Transverse colon (tissue), 4 donors: ENCODE data around the gene C2orf49. TPM values are rescaled to one million over a fixed set of nuclear protein-coding genes. Genes with fewer than 3 reads are reported as not detected.

ENCODE experiments used
- DNase-seq: peaks from one replicate; pipeline ENCODE4 v3.0.0-alpha.2; 2019
- H3K27ac ChIP-seq, 4 donors: fragments of 200-600 bp; sonication (generic); 2 replicates each; pipeline ENCODE4 v1.5.1; 2016 to 2018; ENCODE audit warnings: inconsistent platforms in 4 of 4
- H3K27me3 ChIP-seq: fragments of 200-600 bp; sonication (generic); 2 replicates; pipeline ENCODE4 v1.5.1; 2017; ENCODE audit warnings: inconsistent platforms
- H3K36me3 ChIP-seq, 4 donors: fragments of 200-600 bp; sonication (generic); 2 replicates each; pipeline ENCODE4 v1.5.1; 2017 to 2019; ENCODE audit warnings: inconsistent platforms in 4 of 4
- H3K4me1 ChIP-seq, 4 donors: fragments of 200-600 bp; sonication (generic); 2 replicates each; pipeline ENCODE4 v1.5.1; 2017 to 2020; ENCODE audit warnings: inconsistent platforms in 4 of 4
- H3K4me3 ChIP-seq, 4 donors: fragments of 200-600 bp; sonication (generic); 1 replicate in 1 of 4; 2 replicates in 3 of 4; pipeline versions ENCODE4 v1.5.1 to v1.6.1; 2017 to 2019; ENCODE audit warnings: inconsistent platforms in 4 of 4
- H3K9me3 ChIP-seq, 2 donors: fragments of 200-600 bp; sonication (generic); 2 replicates each; pipeline ENCODE4 v1.5.1; 2017 to 2019; ENCODE audit warnings: inconsistent platforms in 2 of 2
- CTCF ChIP-seq, 5 experiments: fragments of 200-600 bp in 3 of 5; fragments of 450-650 bp in 2 of 5; sonication (generic) in 3 of 5; IDR thresholded peaks; 1 replicate in 2 of 5; 2 replicates in 3 of 5; pipeline ENCODE4 v1.5.1; 2016 to 2017; ENCODE audit warnings: antibody characterized with exemption in 5 of 5, inconsistent platforms in 3 of 5, mild to moderate bottlenecking in 2 of 5, moderate library complexity in 1 of 5
- EP300 ChIP-seq: sonication (generic); formaldehyde crosslinking; IDR thresholded peaks from one replicate; pipeline ENCODE4 v1.6.1; 2017; ENCODE audit warnings: antibody characterized with exemption, low read depth
- POLR2A ChIP-seq: fragments of 450-650 bp; IDR thresholded peaks from one replicate; pipeline ENCODE4 v1.6.1; 2016; ENCODE audit warnings: antibody characterized with exemption, mild to moderate bottlenecking, moderate library complexity
- POLR2AphosphoS5 ChIP-seq, 3 donors: sonication (generic); formaldehyde crosslinking; IDR thresholded peaks; one replicate each; pipeline ENCODE4 v1.6.1; 2016; ENCODE audit warnings: antibody characterized with exemption in 3 of 3
- WGBS, 2 donors: methylation state at CpG; one replicate each; pipeline ENCODE4 v1.1.5; 2018; ENCODE audit warnings: low coverage in 1 of 2; 5-methylcytosine and 5-hydroxymethylcytosine counted together
- in situ Hi-C, 4 donors: fragments of 200-750 bp; cut with MboI; loops; one replicate each; pipeline versions ENCODE4 v1.15.0 to v1.15.1; 2017; ENCODE audit warnings: low sequenced_read_pairs in 3 of 4, low pct_ligation_motif_present in 1 of 4, low pct_unique_long_range_greater_than_20kb in 1 of 4
- intact Hi-C: fragments of 100-400 bp; cut with DNase I; formaldehyde crosslinking; loops from one replicate; pipeline ENCODE4 v1.15.1; 2023; ENCODE audit warnings: low total_unique reads
- total RNA-seq, 4 donors: library from RNA; depleted of rRNA; stranded (reverse); fragments of >200 nt; gene quantifications; one replicate each; pipeline ENCODE4 v1.1.0, GENCODE V29; 2016

The C2orf49 gene
- total RNA-seq, 4 donors from 2014 or later = 1.8 to 17.6 (median 14.5) TPM

- DNase-seq = no peak
- in situ Hi-C loops = no loop called here
- Histone ChIP-seq H3K27ac (no peak overlapping the region), H3K4me1 (peaks cover 0 to 2% (median 0%) of the 10 kb centered on the region in 4 donors), H3K27me3 (no peaks in the 10 kb centered on the region), H3K36me3 (peaks cover 0 to 6% (median 0%) of the 10 kb centered on the region in 4 donors), H3K4me3 (no peak overlapping the region), H3K9me3 (no peaks in the 10 kb centered on the region)
- 67 to 86% methylated on average over 3 to 7 of the region's 7 CpGs for WGBS, 2 donors
- intact Hi-C loops = no loop called here
- TF ChIP-seq POLR2AphosphoS5 (IDR thresholded peaks at IDR 0.05) (no peak), POLR2A (no peak), CTCF (IDR thresholded peaks at IDR 0.05) (no peak), EP300 (no peak)
Observed at GRCh38 chr2:105307146-105307545, 30.2 kb upstream of the C2orf49 start.

DNA sequence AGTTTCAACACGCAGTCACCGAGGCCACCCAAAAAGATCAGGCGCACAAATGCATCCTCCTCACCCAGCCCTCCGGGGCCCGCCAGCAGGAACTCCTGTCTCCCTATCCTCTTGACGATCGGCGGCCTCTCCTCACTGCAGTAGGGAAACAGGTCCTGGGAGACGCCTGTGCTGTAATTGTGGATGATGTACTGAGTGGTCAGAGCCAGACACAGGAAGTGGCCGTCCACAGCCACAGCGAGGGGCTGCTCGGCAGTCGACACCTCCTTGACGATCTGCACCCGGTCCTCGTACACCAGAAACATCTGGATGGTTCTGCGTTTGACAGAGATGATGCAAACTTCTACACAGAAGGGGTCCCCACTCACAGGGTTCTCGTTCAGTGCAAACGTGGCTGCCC, 29.8 kb upstream of the C2orf49 start:
- H3K4me3 ChIP-seq = no peak overlapping the region
- no peak overlapping the region for H3K27ac ChIP-seq
- in situ Hi-C loops = no loop called here
- TF ChIP-seq POLR2A = no peak
- no peak for TF ChIP-seq CTCF (IDR thresholded peaks at IDR 0.05)
- no peak for TF ChIP-seq EP300
- TF ChIP-seq POLR2AphosphoS5 (IDR thresholded peaks at IDR 0.05) = no peak
- peaks cover 0 to 6% (median 0%) of the 10 kb centered on the region in 4 donors for H3K36me3 ChIP-seq
- no peaks in the 10 kb centered on the region for H3K9me3 ChIP-seq
- peaks cover 0 to 6% (median 0%) of the 10 kb centered on the region in 4 donors for H3K4me1 ChIP-seq
- intact Hi-C loops = no loop called here
- no peak for DNase-seq
- WGBS, 2 donors = 92 to 100% methylated on average over 2 to 19 of the region's 19 CpGs
- H3K27me3 ChIP-seq = no peaks in the 10 kb centered on the region

DNA sequence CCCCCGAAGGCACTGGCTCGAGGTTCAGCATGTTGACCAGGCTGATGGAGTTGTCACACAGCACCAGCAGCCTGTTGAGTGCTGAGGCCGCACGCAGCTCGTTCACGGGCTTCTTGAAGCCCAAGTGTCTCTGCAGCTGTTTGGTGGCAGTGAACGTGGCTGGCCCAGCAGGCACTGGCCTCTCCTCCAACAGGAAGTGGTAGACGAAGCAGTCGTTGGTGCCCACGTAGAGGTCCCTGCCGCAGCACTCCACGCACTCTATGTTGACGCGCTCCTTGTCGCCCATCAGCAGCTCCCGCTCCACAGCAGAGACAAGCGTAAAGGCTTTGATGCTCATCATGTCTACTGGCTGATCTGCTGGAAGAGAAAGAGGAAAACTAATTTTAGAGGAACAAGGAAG, 29.4 kb upstream of the C2orf49 start:
- 96% methylated on average over 14 of the region's 17 CpGs; no CpG with 5 or more reads in 1 of the 2 donors for WGBS, 2 donors
- H3K4me1 ChIP-seq = peaks cover 0 to 6% (median 0%) of the 10 kb centered on the region in 4 donors
- H3K4me3 ChIP-seq = no peak overlapping the region
- TF ChIP-seq CTCF (IDR thresholded peaks at IDR 0.05) (no peak), POLR2A (no peak), POLR2AphosphoS5 (IDR thresholded peaks at IDR 0.05) (no peak), EP300 (no peak)
- H3K27me3 ChIP-seq = no peaks in the 10 kb centered on the region
- H3K36me3 ChIP-seq = peaks cover 0 to 6% (median 0%) of the 10 kb centered on the region in 4 donors
- in situ Hi-C loops (no loop called here), intact Hi-C loops (no loop called here)
- H3K27ac ChIP-seq = no peak overlapping the region
- no peak for DNase-seq
- no peaks in the 10 kb centered on the region for H3K9me3 ChIP-seq

DNA sequence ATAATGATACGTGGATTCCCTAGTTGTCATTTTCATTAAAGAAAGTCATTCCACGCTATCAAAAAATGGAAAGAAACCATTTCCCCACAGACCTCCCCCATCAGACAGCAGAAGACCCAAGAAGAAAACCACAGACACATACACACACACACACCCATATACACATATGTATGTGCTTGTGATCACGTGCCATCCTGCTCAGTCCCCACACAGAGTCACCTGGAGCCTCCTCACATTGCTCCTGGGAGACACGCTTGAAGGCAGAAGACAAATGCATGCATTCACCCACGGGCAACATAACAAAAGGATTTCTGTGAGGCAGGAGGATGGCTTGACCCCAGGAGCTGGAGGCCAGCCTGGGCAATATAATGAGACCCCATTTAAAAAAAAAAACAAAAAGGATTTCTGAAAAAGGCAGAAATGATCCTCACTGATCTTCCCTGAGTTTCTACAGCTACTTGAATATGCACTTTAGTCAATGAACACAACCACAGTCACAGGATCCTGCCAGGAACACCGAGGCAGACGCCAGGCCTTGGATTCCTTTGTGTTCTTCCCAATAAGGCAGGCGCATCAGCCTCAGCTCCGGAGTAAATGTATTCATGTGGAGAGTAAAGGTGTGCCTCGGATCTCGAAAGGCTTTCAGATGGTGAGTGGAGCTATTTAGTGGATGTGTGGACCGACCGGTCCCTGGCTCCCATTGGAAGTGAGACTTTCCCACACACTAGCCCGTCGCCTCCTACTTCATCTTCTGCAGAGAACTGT, 28.8 kb upstream of the C2orf49 start:
- no peak for TF ChIP-seq EP300
- TF ChIP-seq CTCF (IDR thresholded peaks at IDR 0.05) = no peak
- no peak for TF ChIP-seq POLR2A
- TF ChIP-seq POLR2AphosphoS5 (IDR thresholded peaks at IDR 0.05) = no peak
- intact Hi-C loops = no loop called here
- Histone ChIP-seq H3K4me1 (peaks cover 0 to 6% (median 0%) of the 10 kb centered on the region in 4 donors), H3K4me3 (no peak overlapping the region), H3K27me3 (no peaks in the 10 kb centered on the region), H3K9me3 (no peaks in the 10 kb centered on the region), H3K36me3 (peaks cover 0 to 6% (median 0%) of the 10 kb centered on the region in 4 donors), H3K27ac (no peak overlapping the region)
- in situ Hi-C loops = no loop called here
- WGBS, 2 donors = 91 to 93% methylated on average over 8 to 15 of the region's 15 CpGs
- DNase-seq = no peak
